GM19324 (cell line): ENCODE measurements around the gene TCP11L1.
"Not testable (repeated sequence)": the region's sequence is repeated elsewhere in the genome, so short reads cannot be mapped to it uniquely, and the experiment has no call there.

Source experiments
- ATAC-seq: cut with Tn5 transposase; IDR thresholded peaks from one replicate; pipeline ENCODE4 v1.9.1; 2021; ENCODE audit warnings: mild to moderate bottlenecking, moderate library complexity; ENCODE audit not compliant: unreplicated experiment, low FRiP score

TCP11L1 gene

DNA sequence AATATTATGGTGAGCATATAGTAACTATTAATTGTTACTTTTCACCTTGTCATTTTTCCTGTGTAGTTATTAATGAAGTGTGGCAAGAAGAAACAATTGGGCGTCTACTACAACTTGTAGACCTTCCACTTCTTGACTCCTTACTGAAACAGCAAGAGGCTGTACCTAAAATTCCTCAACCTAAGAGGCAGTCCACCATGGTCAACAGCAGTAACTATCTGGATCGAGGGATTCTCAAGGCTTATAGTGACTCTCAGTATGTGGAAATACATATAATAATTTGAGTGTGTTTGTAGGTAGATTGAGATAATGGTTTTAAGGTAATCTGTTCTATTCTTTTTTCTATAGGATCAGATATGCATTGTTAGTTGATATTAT is 10.8 kb upstream of the TCP11L1 start:
- no peak for ATAC-seq

DNA sequence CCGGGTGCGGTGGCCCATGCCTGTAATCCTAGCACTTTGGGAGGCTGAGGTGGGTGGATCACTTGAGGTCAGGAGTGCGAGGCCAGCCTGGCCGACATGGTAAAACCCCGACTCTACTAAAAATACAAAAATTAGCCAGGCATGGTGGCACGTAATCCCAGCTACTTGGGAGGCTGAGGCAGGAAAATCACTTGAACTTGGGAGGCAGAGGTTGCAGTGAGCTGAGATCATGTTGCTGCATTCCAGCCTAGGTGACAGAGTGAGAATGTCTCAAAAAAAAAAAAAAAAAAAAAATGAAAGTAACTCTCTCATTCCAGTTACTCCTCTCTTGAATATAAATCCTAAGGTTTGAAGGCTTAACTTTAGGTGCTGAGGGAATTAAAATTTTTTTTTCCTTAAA is 10.2 kb upstream of the TCP11L1 start:
- not testable (repeated sequence) for ATAC-seq

DNA sequence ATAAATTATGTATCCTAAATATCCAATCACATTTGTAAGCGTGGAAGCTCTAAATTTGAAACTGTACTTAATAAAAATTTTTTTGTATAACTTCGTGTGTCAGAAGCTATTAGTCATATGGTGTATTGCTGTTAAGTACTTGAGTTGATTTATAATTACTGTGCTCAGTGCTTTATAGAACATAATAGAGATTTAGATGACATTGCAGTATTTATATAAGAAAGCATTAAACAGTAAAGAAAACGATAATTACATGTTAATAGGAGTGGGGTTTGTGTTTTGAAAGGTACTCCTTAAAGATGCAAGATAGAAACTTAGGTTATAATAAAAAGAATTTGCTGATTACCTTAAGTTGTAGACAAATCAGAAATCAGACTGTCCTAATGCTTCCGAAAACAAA is 5.9 kb upstream of the TCP11L1 start:
- no peak for ATAC-seq

DNA sequence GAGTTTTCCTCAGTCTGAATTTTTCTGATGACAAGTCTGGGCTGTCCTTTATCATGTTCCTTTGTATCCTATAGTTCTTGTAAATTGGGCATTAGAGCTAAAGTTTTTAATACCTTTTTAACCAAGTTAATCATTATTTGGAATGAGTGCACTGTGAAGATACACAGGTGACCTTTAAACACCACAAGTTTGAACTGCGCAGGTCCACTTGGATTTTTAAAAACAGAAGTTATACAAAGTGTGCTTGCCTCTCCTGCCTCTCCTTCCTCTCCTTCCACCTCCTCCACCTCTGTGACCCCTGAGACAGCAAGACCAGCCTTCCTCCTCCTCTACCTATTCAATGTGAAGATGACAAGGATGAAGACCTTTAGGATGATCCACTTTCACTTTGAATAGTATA is 4.4 kb upstream of the TCP11L1 start:
- no peak for ATAC-seq

DNA sequence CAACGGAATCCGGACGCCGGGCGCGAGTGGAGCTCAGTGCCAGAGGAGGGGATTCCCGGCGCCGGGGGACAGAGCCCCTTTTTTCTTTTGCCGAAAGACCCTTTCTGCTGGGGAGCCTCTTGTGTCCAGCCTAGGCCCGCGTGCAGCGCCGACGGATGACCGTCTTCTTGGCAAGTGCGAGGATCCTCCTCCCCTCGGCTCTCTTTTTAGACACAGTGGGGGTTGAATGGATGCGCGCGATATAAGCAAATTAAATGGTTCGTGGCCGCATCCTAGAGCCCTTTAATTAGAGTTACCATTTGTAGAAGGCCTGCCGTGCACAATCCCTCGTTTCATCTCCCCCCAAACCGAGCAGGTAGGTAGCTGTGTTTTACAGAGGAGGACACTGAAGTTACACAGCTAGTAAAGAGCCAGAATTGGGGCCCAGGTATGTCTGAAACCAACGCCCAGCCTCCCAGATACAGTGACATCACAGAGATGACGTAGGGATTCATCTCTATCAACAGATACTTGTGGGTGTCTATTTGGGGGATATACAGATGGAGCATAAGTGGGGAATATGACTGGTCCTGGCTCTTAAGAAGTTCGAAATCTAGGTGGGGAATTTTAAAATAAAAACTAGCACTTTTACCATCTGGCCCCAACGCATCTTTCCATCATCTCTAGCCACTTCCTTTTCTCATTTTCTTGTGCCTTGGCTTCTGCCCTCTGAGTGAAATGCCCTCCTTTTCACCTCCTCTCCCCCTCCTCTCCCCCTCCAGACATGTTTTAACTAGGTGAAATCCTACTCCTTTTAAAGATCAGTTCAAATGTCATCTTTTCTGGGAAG is 875 bp downstream of the TCP11L1 start:
- ATAC-seq, result no peak

DNA sequence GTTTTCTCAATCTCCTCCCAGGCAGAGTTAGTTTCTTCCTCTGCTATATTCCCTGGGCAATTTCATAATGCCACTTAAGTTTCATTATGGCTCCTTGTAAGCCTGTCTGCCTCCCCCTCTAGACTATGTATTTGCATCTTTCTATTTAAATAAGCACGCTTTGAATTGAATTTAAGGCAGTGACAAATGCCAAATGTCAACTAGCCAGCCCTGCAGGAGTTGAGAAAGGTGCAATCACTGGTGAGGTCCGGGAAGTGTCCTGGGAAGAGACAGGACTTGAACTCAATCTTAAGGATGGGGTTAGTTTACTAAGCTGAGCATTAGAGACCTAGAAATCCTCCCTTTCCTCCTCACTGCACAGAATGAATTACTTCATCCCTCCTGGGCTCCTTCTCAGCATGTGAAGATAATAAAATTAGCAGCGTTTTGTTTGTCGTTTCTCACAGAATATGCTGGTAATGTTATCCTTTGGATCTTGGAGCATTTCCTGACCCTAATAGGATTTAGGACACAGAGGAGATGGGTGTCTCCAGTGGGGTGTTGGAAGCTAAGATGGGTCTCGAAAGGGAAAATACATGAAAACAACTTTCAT is 1.6 kb downstream of the TCP11L1 start:
- ATAC-seq, result no peak

DNA sequence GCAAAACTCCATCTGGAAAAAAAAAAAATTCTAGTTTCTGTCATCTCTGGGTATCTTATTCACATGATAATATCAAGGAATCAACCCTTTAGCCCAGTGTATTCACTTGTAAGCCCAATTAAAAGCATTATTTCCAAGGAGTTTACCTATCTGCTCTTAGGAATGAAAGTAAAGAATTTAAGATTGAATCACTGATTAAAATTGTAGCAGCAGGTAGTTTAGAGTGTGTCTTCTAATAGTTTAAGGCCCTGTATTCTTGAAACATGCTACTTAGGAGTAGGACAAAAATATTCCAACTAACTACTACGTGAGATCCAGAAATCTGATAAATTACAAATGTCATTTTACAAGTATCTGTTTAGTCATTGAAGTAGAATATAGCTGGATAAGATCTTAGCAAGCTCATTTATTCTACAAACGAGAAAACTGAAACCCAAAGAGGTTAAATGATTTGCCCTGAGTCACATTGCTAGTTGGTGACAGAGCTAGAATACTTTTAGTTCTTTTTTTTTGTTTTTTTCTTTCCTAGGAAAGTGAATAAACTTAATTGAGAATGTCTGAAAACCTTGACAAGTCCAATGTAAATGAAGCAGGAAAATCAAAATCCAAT is 4.0 kb downstream of the TCP11L1 start:
- ATAC-seq, result no peak

DNA sequence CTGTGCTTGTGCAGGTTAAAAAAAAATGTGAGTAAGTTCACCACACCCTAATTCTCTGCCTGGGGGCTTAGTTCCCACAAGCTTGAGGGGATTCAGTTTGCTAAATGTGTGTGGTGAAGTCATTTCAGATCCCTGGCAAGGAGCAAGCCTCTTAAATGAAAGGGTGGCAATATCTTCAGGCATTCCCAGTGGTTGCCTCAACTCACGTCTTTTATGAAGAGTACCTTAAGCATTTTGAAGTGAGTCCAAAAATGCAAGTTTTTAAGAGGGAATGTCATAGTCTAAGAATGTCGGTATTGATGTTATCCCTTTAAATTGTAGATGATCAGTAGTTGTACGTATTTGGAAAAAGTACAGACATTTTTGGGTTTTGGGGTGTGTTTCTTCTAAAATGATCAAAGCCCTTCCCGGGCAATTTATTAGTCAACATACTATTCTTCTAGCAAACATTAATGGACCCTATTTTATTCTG is 4.9 kb downstream of the TCP11L1 start:
- ATAC-seq, result no peak

DNA sequence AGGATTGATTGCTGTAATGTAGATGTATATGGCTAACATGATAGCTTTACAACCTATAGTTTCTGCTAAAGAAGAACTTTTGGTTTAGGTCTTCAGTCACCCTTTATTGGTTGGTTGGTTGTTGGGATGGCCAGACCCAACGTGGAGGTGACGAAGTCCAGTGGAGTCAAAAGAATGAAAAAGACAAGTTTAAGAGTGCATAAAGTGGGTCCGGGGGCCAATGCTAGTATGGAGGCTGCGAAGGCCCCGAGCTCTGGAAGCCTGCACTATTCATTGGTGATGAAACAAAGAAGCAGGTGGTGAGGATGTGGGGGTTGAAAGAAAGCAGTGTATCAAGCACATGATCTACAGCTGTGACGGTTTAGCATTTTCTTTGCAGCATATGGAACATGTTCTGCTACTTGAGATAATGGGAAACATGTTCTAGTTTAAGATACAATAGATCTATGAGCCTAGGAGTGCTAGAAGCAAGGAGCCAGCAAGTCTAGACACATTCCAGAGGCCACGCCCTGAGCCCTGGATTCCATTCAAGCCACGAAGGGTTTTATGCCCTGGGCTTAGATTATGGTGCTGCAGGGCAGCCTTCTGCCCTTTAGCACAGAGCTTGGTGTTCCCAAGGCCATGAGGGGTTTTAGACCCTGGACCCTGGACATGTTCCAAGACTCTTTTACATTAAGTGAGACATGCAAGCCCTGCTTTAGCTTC is 6.3 kb downstream of the TCP11L1 start:
- ATAC-seq, result no peak

DNA sequence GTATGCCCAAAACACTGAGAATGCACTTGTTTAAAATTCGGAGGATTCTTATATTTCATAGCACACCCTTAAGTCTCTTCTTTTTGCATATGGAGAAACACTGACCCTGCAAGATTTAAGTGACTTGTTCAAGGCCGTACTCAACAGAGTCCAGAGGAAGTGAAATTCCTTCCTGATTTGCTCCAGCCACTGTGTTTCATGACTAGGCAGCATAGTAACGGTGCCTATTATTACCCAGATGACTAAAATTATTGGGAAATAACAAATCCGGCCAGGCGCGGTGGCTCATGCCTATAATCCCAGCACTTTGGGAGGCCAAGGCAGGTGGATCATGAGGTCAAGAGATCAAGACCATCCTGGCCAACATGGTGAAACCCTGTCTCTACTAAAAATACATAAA is 9.3 kb downstream of the TCP11L1 start:
- not testable (repeated sequence) for ATAC-seq

DNA sequence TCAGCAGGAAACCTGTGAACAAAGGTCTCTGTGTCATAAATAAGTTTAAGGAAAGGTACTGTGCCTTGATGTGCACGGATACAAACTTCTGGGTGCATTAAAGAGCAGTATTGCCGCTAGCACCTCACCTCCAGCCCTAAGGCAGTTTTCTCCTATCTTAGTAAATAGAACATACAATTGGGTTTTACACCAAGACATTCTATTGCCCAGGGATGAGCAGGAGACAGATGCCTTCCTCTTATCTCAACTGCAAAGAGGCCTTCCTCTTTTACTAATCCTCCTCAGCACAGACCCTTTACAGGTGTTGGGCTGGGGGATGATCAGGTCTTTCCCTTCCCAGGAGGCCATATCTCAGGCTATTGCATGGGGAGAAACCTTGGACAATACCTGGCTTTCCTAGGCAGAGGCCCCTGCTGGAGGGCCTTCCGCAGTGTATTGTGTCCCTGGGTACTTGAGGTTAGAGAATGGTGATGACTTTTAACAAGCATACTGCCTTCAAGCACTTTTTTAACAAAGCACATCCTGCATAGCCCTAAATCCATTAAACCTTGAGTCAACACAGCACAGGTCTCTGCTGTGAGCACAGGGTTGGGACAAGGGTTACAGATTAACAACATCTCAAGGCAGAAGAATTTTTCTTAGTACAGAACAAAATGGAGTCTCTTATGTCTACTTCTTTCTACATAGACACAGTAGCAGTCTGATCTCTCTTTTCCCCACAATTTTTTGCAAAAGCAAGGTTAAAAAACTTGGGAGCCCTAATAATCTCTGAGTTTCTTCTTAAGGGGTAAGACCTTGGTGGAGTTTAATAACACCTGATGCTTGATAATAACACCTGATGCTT is 10.4 kb downstream of the TCP11L1 start:
- ATAC-seq, result not testable (repeated sequence)

DNA sequence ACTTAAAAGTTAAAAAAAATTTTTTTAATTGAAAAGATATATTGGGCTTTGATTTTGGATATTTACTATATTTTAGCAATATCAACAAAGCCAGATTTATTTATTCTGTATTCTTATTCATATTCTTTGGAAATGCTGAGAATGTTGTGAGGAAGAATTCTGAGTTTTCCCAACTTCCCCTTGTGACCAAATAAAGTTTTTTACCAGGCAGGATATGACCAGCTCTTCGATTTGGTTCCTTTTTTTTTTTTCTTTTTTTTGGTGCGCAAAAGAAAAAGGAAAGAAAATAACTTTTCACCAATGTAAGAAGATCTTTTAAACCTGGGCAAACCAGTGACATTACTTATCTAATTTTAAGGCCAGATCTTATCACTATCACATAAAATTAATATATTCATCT is 12.9 kb downstream of the TCP11L1 start:
- no peak for ATAC-seq

DNA sequence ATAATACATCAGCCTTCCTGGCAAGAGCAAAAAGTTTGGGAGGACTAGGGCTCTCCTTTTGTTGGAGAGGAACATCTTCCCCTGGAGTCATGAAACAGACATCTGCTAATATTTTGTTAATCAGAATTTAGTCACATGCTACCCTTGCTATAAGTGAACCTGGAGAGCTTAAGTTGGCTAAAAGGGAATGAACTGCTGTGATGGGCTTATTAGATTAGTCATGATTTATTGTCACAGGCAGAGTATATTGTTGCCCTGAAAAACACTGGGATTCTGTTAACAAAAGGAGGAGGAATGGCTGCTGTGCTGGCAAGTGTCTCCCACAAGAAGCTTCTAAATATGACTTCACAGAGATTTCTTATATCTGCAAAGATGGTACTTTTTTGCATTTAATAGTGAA is 16.0 kb downstream of the TCP11L1 start:
- ATAC-seq, result no peak

DNA sequence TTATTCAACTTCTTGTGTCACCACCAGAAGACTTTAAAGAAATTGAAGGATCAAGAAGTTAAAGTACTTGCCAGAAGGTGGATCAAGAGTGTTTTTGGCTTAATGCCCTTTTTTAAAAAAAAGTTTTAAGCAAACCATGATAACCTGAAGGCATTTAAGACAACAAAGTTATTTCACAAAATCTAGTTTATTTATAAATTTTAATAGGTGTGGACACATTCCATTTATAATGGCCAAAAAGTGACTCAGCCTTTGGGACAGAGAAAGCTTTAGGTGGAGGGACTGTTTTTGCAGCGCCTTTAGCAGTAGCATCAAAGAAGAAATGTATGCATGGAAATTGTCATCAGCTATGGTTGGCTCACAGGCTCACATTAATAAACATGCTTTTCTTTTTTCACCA is 17.9 kb downstream of the TCP11L1 start:
- no peak for ATAC-seq

DNA sequence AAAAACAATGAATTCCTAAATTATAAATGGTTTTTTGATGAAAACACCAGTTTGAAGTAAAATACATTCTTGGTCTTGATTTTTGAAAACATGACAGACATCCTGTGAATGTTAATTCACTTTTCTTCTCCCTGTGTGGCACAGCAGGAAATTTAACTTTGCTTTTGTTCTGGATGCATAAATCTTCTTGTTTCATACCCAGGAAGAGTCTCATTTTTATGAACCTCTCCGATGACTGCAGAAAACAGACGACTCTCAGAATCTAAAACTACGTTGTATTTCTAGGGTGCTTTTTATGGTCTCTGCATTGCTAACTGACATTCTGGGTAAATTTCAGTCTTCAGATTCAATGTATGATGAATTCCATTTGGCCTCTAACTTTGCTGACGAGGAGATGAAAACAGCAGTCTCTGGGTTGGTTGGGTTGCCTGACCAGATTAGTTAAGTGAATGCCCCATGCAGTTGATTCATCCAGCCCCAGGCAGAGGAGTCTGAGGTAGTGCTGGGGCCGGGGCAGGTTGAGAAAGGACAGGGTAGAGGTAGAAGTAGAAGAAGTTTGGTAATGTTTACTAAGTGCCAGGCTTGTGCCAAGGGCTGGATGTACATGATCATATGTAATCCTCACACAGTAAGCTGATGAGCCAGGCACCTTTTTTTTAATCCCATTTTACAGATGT is 20.1 kb downstream of the TCP11L1 start:
- ATAC-seq, result no peak

DNA sequence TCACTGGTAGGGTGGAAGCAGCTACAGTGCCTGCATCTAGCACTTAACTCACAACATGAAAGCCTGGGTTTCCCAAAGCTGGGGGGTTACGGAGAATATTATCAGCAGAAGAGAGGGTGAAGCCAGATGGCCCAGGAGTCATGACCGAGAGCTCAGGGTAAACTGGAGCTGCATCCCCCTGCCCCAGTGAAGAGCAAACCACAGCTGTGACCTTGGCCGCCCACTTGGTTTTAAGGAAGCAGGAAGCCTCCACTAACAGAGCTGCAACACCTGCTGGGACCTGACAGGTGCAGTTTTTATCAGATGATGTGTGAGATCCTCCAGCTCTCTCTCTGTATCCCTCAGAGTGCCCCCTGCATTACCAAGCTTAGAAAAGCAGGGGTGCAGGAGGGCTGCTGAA is 20.9 kb downstream of the TCP11L1 start:
- no peak for ATAC-seq

DNA sequence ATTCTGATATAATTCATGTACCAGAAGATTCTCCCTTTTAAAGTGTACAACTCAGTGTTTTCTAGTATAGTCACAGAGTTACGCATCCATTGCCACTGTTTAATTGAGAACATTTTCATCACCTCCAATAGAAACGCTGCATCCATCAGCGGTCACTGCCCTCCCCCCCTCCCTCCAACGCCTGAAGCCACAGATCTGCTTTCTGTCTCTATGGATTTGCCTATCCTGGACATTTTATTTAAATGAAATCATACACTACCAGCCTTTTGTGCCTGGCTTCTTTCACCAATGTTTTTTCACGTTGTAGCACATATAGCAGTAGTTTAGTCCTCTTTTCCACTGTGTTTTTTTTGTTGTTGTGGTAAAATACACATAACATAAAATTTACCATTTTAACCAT is 22.8 kb downstream of the TCP11L1 start:
- no peak for ATAC-seq

DNA sequence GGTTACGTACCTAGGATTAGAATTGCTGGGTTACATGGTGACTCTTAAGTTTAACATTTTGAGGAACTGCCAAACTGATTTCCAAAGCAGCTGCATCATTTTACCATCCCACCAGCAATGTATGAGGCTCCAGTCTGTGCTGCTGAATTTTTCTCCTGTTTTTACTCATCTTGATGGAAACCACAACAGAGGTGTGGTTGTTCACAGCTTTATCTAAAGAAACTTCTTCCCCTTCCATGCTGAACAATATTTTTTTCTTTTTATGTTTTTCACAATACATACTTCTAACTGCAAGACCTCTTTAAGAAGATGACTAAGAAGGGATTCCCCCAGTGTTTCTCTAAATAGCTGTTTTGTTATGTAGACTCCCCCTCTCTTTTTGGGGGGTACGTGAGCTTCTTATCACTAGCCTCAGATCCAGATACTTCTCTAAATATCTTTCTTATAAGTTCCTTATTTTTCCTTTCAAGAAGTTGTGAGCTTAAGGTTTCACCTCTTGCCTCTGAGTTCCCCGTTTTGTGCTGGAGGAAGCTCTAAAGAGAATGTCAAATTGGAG is 24.0 kb downstream of the TCP11L1 start:
- no peak for ATAC-seq

DNA sequence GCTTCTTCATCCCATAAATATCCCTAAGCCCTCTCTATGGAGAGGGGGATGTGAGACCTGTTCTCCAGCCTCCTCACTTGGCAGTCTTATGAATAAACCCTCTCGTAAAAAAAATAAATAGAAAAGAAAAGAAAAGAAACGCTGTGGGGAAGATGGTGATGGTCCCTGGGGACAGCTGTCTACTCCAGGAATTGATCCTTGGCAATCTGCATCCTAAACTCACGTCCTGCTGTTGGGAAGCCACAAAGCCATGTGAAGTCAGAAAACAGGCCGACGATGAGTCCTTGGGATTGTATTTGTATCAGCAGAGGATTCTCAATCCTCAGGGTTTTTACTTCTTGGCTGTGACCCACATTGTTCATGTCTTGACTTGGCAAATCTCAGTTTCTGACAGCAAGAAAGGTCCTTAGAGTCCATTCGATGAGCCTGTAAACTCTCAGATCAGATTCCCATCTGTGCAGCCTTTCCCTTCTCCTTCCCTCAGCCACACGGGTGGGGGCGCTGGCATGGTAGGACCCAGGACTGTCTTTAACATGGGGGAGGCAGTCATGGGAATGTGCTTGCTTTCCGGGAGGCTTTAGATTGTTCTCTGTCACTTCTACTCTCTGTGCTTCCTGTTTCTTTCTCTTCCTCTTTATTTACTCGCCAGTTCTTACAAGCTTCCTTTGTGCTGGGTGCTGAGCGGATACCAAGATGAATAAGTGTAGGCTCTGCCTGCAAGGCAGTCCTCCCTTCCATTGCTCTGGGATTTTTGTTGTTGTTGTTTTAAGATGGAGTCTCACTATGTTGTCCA is 24.9 kb downstream of the TCP11L1 start:
- no peak for ATAC-seq
